Daoy (cell line): ENCODE data around the gene ZNF536. TPM values are rescaled to one million over a fixed set of nuclear protein-coding genes. Genes with fewer than 3 reads are reported as not detected.
"Not testable (repeated sequence)": the region's sequence is repeated elsewhere in the genome, so short reads cannot be mapped to it uniquely, and the experiment has no call there.

Experiments
- DNase-seq: peaks from one replicate; pipeline ENCODE4 v3.0.0-alpha.2; 2015; ENCODE audit warnings: low read depth
- total RNA-seq: library from RNA; depleted of rRNA; stranded (reverse); fragments of >200 nt; shearing (Covaris generic); gene quantifications from 2 replicates; pipeline ENCODE4 v1.2.3, GENCODE V29; 2014

Gene ZNF536
- total RNA-seq, 1 experiment from 2014 or later: 10.2 TPM

DNA sequence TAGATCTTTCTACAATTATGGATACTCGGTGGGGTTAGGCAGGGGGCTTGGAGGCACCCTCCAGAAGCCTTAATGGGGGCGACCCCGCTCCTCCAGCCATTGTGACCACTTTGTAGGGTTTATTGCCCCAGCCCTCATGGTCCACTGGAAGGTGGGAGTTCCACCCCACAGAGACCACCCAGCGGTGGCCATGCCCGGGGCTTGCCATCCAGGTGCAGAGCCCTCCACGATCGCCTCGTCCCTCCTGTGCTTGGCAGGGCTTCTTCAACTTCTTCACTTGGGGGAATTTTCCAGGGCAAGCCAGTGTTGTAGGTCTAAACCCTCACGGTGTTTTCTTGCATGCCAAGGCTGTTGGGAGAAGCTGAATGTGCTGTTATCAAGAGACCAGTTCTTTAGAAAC lies 16.1 kb downstream of the ZNF536 start:
- no peak for DNase-seq

GRCh38 chr19:30388819-30389218 lies 16.6 kb downstream of the ZNF536 start:
- DNase-seq: no peak

- no peak for DNase-seq
Measured at GRCh38 chr19:30390356-30390988, 18.3 kb downstream of the ZNF536 start.

GRCh38 chr19:30391052-30391451 lies 18.9 kb downstream of the ZNF536 start:
- no peak for DNase-seq

DNA sequence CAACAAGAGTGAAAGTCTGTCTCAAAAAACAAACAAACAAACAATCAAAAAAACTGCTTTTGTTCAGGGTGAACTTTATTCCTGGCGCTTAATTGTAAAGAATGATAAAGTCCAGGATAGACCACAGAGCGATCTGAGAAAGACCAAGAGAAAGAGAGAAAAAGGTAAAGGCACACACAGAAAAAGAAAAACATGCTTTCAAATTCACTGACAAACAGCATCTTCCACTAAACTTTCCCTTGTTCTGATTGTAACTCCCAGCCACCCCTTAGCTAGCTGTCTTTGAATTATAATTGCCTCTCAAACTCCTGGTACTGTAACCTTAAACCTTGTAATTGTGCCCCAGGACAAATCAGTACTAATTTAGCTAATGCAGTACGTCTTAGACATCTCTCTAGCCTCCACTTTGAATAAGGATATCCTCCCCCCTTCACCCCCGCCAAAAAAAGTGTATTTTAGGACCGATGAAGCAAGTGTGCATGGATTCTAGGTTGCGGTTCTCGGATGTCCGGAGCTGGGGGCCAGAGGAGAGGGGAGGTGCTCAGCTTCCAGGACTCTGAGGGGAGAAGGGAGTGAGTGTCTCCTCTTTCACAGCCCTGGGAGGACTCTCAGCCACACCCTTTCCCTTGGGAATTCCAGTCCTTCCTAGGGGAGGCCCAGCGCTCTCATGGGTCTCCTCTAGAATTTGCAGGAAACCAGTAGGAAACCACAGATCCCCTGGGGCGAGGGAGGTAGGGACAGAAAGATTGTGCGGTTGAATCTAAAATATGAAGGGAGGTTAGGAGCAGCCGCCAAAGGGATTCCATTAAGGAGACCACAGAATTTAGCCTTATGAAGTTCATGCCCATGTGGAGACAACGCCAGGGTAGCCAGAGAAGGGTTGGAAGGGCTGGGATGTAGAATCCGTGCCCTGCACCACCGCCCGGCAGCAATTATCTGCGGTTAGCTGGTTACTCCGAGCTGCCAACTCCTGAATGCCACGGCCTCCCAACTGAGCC lies 19.7 kb downstream of the ZNF536 start:
- DNase-seq: peak; percentile 97

- peak; percentile 86 for DNase-seq
Measured at GRCh38 chr19:30393046-30393445, 20.9 kb downstream of the ZNF536 start.

DNA sequence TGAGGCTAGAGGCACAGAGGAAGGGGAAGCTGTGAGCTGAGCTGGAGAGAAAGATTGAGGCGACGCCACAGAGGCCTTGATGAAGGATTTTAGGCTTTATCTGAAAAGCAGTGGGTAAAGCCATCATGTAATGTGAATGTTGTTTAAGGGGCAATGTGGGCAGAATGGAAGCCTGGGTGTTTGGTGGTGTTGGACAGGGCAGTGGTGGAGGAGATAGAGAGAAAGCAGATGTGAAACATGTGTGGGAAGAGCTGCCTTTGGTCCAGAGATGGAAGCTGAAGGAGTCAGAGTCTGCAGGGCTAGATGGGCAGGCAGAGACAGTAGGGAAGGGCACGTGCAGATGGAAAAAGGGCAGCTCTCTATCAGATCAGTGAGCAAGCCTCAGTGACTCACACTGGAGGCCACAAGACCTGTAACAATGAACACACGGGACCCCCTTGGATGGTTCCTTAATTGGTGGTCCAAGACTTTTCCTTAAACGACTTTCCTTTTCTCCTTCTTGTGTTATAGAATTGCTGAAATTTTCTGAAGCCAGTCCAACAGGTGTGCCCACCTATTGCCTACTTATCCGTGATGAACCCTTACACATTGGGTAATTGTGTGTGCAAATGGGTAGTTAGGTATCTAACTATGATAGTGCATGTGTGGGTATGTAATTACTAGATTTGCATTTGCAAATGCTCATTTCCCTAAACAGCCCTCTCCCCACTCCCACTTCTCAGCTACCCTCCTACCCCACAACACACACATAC lies 21.7 kb downstream of the ZNF536 start:
- peak; percentile 47 for DNase-seq

- DNase-seq: no peak
Measured at GRCh38 chr19:30394481-30395151, 22.4 kb downstream of the ZNF536 start.

- peak; percentile 45 for DNase-seq
Measured at GRCh38 chr19:30395283-30395682, 23.1 kb downstream of the ZNF536 start.

DNA sequence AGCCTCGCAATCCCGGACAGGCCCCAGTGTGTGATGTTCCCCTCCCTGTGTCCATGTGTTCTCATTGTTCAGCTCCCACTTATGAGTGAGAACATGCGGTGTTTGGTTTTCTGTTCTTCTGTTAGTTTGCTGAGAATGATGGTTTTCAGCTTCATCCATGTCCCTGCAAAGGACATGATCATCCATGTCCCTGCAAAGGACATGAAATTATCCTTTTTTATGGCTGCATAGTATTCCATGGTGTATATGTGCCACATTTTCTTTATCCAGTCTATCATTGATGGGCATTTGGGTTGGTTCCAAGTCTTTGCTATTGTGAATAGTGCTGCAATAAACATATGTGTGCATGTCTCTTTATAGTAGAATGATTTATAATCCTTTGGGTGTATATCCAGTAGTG lies 26.4 kb downstream of the ZNF536 start:
- DNase-seq: not testable (repeated sequence)

DNA sequence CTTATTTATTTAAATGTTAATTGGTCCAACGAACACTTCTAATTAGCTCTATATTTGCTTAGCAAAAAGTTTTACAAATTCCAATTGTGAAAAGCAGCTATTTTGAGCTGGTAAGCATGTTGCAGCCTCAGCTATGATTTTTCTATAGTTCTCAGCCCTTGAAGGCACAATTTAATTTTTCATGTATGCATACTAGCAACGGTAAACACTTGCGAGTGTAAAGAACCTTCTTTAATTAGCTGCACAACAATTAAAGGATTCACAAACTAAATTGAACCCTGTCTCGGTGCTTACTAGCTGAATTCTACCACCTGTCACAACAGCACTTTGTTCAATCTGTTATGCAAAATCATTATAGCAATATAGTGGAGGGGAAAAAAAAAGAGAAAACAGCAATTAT lies 29.8 kb downstream of the ZNF536 start:
- DNase-seq: no peak

DNA sequence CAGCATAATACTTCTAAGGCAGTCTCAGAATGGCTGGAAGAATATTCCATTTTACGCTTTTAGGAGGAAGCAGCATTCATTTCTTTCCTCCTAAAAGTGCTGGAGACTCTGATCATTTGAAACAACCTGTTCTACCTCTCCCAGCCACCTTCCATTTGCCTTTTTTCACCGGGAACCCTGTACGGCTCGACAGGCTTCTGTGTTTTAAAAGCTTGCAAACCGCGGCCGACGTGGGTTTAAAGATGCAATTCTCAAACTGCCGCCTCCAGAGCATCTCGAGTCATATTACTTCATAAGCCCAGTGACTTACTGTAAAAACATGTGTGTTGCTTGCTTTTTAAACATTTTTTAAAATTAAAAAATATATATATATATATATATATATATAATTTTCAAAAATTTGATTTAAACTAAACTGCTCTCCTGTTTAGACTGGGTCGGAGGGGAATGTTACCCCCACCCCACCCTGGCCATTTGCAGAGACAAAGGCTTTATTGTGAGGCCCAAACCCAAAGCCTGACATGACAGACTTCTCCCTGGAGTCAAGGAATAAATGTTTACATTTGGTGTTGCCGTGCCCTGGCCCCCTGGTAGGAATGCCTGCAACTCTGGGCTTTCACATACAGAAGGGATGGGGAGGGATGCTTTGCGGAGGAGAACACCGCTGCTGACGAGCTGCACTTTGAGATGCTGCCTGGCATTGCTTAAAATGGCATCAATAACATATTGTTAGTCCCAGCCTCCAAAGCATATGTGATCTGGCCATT lies 30.4 kb downstream of the ZNF536 start:
- no peak for DNase-seq

- no peak for DNase-seq
Measured at GRCh38 chr19:30403203-30403985, 31.2 kb downstream of the ZNF536 start.

GRCh38 chr19:30406220-30407067 lies 34.3 kb downstream of the ZNF536 start:
- peak; percentile 55 for DNase-seq

GRCh38 chr19:30407068-30407709 lies 35.0 kb downstream of the ZNF536 start:
- no peak for DNase-seq

- no peak for DNase-seq
Measured at GRCh38 chr19:30408734-30409301, 36.6 kb downstream of the ZNF536 start.

GRCh38 chr19:30411714-30412113 lies 39.5 kb downstream of the ZNF536 start:
- DNase-seq: no peak

DNA sequence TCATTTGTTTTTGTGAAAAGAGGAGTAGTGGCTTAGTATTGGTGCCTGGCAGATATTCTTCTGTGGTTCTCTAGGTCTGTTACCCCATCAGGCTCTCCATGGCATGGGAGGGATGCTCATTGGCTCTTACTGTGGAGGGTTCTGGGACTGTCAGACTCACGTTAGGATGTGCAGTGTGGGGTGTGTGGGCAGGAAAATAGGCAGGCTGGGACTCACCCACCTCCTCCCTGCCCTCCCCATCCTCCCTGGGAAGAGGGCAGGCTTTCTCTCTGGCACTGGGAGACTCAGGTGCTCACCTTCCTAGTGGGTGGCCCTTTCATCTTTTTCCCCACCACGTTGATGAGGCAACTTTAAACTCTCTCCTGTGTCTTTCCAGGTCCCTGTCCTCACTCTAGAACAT lies 44.2 kb downstream of the ZNF536 start:
- DNase-seq: no peak
